Dedifferentiated amniotic fluid mesenchymal stem cell (primary cell): ENCODE data around the gene PLIN5.
"Not testable (repeated sequence)": the region's sequence is repeated elsewhere in the genome, so short reads cannot be mapped to it uniquely, and the experiment has no call there.

Source experiments
- DNase-seq: peaks from one replicate; pipeline ENCODE4 v3.0.0-alpha.2; 2016; ENCODE audit errors: extremely low spot score

The PLIN5 gene

GRCh38 chr19:4542896-4543841 lies 8.1 kb upstream of the PLIN5 start:
- DNase-seq, result no peak

- not testable (repeated sequence) for DNase-seq
These were observed 6.8 kb upstream of the PLIN5 start for GRCh38 chr19:4541806-4542145.

GRCh38 chr19:4541114-4541805 lies 6.2 kb upstream of the PLIN5 start:
- DNase-seq, result no peak

DNA sequence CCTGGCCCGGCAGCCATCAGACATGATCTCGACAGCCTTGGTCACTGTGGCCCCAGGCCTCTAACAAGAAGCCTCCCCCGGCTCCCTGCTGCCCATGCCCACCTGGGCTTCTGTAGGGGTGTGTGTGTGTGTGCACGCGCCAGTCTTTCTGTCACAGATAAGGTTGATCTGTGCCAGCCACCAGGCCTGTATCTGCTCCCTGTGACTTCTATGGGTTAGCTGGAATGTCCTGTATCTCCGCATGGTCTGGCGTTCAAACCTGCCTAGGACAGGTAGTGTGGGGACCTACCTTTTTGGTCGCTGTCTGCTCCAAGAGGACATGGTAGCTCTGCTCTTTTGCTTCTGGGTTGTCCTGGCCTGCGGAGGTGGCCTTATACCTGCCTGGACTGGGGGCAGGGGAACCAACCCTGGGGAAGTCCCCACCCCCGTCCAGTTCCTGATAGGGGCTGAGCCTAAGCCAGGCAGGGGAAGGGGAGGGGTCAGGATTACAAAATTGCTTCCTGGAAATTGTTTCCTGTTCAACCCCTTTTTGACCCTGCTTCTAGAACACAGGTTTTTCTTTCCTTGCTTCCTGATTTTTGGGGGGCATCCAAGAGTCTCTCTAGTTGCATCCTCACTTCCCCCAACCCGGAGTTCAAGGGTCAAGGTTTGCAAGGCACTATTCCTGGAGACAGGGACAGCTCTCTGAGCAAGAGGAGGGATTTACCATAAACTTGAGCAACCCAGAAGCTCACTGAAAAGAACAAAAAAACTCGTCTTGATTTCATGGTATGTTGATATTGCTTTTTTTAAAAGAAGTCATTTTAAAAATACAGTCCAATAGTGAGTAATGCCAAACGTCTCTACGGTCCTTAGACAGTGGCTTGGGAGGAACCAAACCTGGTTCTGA lies 4.9 kb upstream of the PLIN5 start, which contains the start of gene LRG1:
LRG1 (minus strand) TSS at position 344 of the 889 bp plus-strand sequence; CDS start at position 321, 23 bp downstream.
- no peak for DNase-seq

GRCh38 chr19:4539169-4539692 lies 4.2 kb upstream of the PLIN5 start:
- no peak for DNase-seq

DNA sequence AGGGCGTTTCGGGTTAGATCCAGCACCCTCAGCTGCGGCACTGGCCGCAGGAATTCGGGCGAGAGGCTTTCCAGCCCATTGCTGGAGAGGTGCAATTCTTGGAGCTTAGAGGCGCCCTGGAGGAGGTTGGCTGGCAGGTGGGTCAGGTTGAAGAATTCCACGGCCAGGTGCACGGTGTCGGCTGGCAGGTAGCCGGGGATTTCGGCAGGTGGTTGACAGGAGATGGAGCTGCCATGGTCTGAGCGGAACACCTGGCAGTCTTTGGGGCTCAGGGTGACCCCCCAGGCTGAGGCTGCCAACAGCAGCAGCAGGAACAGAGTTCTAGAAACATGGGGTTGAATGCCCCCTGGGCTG lies 3.6 kb upstream of the PLIN5 start:
- DNase-seq, result no peak

DNA sequence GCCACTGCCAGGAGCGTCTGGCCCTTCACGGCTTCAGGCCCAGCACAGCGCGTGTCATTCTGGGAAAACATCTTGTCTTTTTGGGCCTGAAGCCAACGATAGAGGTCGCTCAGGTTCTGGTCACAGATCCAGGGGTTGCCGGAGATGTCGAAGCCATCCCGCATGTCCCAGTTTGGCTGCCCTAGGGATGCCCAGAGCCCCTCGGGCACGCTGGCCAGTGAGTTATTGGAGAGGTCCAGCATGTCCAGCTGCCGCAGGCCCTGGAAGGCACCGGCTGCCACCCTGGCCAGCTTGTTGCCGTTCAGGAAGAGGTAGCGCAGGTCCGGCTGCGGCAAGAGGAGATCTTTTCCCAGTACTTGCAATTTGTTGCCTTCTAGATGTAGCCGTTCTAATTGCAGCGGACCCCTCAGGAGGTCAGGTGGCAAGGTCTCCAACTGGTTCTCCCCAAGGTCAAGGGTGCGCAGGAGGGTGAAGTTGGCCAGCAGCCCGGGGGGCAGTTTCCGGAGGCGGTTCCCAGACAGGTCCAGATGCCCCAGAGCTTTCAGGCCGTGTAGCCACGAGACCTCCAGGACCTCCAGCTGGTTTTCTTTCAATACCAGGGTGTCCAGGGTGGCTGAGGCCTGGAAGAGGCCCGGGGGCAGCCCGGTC lies 3.1 kb upstream of the PLIN5 start:
- DNase-seq, result no peak

GRCh38 chr19:4536798-4537197 lies 1.8 kb upstream of the PLIN5 start:
- DNase-seq, result no peak

DNA sequence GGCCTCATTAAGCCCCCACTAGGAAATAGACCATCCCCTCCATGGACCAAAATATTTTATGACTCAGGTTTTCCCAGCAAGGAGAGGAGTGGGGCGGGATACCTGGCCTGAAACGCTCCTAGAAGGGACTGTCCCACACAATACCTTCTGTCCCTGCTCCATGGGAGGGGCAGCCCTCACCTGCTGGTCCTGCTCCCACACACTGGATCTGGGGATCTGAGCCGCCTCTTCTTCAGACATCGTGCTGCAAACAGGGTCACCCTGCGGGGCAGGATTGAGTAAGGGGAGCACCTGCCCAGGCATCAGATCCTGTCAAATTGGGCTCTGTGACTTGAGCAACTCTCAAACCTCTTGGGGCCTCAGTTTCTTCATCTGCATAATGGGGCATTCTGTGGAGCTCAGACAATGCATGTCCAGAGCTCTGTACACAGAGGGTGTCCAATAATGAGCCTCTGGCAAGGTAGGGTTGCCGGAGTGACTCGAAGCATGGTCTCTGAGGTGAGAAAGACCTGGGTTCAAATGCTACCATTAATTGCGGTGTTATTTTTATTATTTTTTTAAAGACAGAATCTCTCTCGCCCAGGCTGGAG lies 1.1 kb downstream of the PLIN5 start:
- no peak for DNase-seq

GRCh38 chr19:4533334-4533733 lies 1.7 kb downstream of the PLIN5 start:
- DNase-seq, result no peak

GRCh38 chr19:4531562-4532165 lies 3.4 kb downstream of the PLIN5 start:
- DNase-seq, result no peak

DNA sequence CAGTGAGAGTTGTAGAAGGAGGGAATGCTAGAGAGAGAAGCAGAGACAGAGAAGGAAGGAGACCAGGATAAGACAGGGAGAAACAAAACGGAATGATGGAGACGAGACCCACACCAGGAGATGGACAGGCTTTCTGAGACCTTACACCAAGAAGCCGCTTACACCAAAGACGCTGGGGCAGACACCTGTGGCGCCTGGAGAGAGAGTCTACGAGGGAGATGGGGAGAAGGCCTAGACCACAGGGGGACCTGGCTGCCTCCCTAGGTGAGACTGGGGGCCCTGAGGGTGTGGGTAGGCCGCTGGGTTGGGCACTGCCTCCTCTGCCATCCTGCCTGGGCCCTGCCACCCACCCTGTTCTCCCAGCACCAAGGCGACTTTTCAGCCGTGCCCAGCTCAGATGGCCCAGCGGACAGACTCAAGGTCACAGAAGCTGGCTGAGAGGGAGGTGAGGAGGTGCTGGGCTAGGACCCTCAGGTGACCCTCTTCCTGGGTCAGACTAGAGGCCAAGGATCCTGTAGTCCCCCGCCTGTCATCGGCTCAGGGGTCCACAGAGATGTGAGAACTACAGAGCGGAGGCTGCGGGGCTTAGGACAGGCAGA lies 5.0 kb downstream of the PLIN5 start:
- no peak for DNase-seq

DNA sequence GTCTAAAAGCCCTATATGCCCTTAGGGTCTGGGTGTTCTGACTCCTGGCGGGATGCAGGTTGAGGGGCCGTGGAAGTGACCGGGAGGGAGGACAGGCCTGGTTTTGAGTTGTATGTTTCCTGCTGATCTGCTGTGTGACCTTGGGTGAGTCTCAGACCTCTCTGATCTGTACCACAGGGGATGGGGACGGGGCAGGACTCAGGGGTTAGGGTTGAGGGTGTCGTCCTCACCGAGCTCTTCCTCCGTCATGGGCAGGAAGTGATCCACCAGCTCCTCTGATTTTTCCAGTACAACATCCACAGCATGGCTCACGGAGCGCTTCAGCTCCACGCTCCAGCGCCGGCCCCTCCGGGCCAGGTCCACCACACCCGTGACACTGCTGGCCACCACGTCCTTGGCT lies 6.2 kb downstream of the PLIN5 start:
- no peak for DNase-seq

- DNase-seq, result not testable (repeated sequence)
These were observed 7.6 kb downstream of the PLIN5 start for GRCh38 chr19:4527377-4527776.

- no peak for DNase-seq
These were observed 9.4 kb downstream of the PLIN5 start for GRCh38 chr19:4525563-4526002.

GRCh38 chr19:4524808-4525562 lies 10.0 kb downstream of the PLIN5 start:
- no peak for DNase-seq

DNA sequence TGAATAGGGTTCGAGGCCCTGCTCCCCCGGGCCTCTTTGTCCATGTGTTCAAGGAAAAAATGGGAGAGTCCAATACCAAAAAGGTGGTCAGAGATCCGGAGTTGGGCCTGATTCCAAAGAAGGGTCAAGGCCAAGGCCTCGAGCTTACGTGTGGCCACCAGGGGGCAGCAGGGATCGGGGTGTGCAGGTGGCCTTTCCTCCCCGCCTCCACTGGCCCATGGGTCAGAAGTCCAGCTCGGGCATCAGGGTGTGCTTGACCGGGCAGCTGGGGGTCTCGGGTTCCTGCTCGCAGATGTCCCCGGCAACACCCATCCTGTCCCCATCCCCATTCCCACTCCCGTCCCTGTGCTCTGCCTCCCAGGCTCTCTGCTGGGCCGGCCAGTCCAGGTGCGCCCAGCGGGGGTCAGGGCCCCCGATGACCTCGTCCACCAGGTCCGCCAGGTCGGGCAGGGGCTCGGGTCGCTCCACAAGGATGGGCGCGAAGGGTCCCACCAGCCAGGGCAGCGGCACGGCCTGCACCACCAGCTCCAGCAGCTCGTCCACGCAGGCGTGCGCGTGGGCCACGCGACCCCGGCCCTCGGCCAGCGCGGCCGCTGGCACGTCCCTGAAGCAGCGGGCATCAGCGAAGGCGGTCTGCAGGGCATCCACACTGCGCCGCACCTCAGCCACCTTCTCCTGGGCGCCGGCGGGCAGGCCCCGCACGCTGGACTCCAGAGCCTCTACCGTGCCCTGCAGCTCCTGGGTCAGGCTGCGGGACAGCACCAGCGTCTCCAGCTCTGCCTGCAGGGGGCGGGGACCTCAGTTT lies 11.5 kb downstream of the PLIN5 start:
- no peak for DNase-seq

DNA sequence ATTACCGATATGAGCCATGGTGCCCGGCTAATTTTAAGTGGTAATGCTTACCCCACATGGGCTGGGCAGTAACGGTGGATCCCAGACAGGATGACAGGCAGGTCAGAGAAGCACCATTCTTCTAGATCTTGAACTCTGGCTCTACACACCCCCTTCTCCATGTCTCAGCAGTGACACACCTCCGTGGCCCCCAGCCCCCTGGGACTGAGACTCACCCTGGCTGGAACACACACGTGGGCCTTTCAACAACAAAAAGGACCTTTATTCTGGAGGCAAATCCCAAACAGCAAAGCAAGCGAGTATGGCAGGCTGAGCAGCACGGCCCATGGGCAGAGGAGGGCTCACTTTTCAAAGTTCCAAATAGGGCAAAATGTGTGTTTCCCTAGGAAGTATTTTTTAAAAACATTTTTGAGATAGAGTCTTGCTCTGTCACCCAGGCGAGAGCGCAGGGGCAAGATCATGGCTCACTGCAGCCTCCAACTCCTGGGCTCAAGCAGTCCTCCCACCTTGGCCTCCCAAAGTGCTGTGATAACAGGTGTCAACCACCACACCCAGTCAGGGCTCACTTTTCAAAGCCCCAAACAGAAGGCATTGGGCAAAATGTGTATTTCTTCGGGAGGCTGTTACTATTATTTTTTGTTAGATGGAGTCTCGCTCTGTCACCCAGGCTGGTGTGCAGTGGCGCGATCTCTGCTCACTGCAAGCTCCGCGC lies 12.6 kb downstream of the PLIN5 start:
- no peak for DNase-seq
